Mesendoderm (in vitro differentiated cells): ENCODE measurements around the gene MCM8.

Experiments used
- DNase-seq: peaks from one replicate; pipeline ENCODE4 v3.0.0; 2013
- H2AK5ac ChIP-seq: 2 replicates; pipeline ENCODE4 v1.6.1; 2013; ENCODE audit warnings: low read length, inconsistent platforms
- H2BK120ac ChIP-seq: 2 replicates; pipeline ENCODE4 v1.6.1; 2013; ENCODE audit warnings: low read depth, mild to moderate bottlenecking, low read length, moderate library complexity, mixed read lengths
- H2BK15ac ChIP-seq: replicated peaks from 2 replicates; pipeline ENCODE4 v1.6.1; 2013; ENCODE audit warnings: low read depth, mild to moderate bottlenecking, moderate library complexity
- H2BK5ac ChIP-seq: 2 replicates; pipeline ENCODE4 v1.6.1; 2013; ENCODE audit warnings: low read length, inconsistent platforms
- H3K18ac ChIP-seq: 2 replicates; pipeline ENCODE4 v1.6.1; 2013; ENCODE audit warnings: mild to moderate bottlenecking, low read length, mixed read lengths
- H3K23ac ChIP-seq: one replicate; pipeline ENCODE4 v1.6.1; 2013; ENCODE audit warnings: low read length
- H3K27ac ChIP-seq: 2 replicates; pipeline ENCODE4 v1.5.1; 2013; ENCODE audit warnings: low read depth, mild to moderate bottlenecking, inconsistent platforms, low read length, moderate library complexity
- H3K27me3 ChIP-seq: 2 replicates; pipeline ENCODE4 v1.6.1; 2013; ENCODE audit warnings: low read length, control low read depth, mild to moderate bottlenecking, inconsistent platforms; ENCODE audit not compliant: insufficient read depth, poor library complexity
- H3K36me3 ChIP-seq: 2 replicates; pipeline ENCODE4 v1.6.1; 2013; ENCODE audit warnings: low read length, inconsistent platforms; ENCODE audit not compliant: control insufficient read depth, insufficient read depth
- H3K4ac ChIP-seq: one replicate; pipeline ENCODE4 v1.6.1; 2013; ENCODE audit warnings: low read depth, mild to moderate bottlenecking, low read length, moderate library complexity
- H3K4me1 ChIP-seq: 2 replicates; pipeline ENCODE4 v1.6.1; 2013; ENCODE audit warnings: low read depth, low read length, inconsistent platforms; ENCODE audit not compliant: control insufficient read depth
- H3K4me2 ChIP-seq: 2 replicates; pipeline ENCODE4 v1.6.1; 2013; ENCODE audit warnings: low read length
- H3K4me3 ChIP-seq: 2 replicates; pipeline ENCODE4 v1.5.1; 2013; ENCODE audit warnings: mild to moderate bottlenecking, low read length
- H3K56ac ChIP-seq: one replicate; pipeline ENCODE4 v1.6.1; 2013; ENCODE audit warnings: low read length
- H3K79me1 ChIP-seq: 2 replicates; pipeline ENCODE4 v1.6.1; 2013; ENCODE audit warnings: low read length, inconsistent platforms
- H3K79me2 ChIP-seq: 2 replicates; pipeline ENCODE4 v1.6.1; 2013; ENCODE audit warnings: mild to moderate bottlenecking, low read length; ENCODE audit not compliant: control insufficient read depth, insufficient read depth
- H3K9ac ChIP-seq: 2 replicates; pipeline ENCODE4 v1.6.1; 2013; ENCODE audit warnings: low read length, inconsistent platforms
- H4K5ac ChIP-seq: one replicate; pipeline ENCODE4 v1.6.1; 2013; ENCODE audit warnings: low read length
- H4K8ac ChIP-seq: one replicate; pipeline ENCODE4 v1.6.1; 2013; ENCODE audit warnings: low read depth, mild to moderate bottlenecking, control low read depth, low read length, moderate library complexity
- WGBS: extraction: QIAGEN DNeasy Blood & Tissue Kit; methylation state at CpG from one replicate; pipeline ENCODE4 v1.1.7; 2013; ENCODE audit warnings: low lambda C conversion rate, missing lambda C conversion rate; ENCODE audit not compliant: insufficient coverage; ENCODE audit errors: extremely low coverage; 5-methylcytosine and 5-hydroxymethylcytosine counted together

The MCM8 gene

GRCh38 chr20:6007094-6007528 is 56.7 kb downstream of the MCM8 start:
- H3K79me2 ChIP-seq, result peaks cover 16% of the 10 kb centered on the region
- no CpG with 5 or more reads among the region's 4 CpGs for WGBS
- no peak overlapping the region for H3K4ac ChIP-seq
- no peak overlapping the region for H2BK120ac ChIP-seq
- no peak overlapping the region for H3K23ac ChIP-seq
- no peak overlapping the region for H4K8ac ChIP-seq
- peak overlapping the region; percentile 75 for H3K4me2 ChIP-seq
- H3K36me3 ChIP-seq, result peaks cover 1% of the 10 kb centered on the region
- H2BK5ac ChIP-seq, result no peak overlapping the region
- peak overlapping the region; percentile 28 for H3K56ac ChIP-seq
- H3K9ac ChIP-seq, result peak overlapping the region; percentile 35
- no peaks in the 10 kb centered on the region for H3K4me1 ChIP-seq
- peaks cover under 1% of the 10 kb centered on the region for H3K79me1 ChIP-seq
- H4K5ac ChIP-seq, result no peak overlapping the region
- H2AK5ac ChIP-seq, result no peak overlapping the region
- peak; percentile 26 for DNase-seq
- no peak overlapping the region for H3K27ac ChIP-seq
- no peak overlapping the region for H2BK15ac ChIP-seq
- no peak overlapping the region for H3K18ac ChIP-seq
- H3K4me3 ChIP-seq, result peak overlapping the region; percentile 7
- H3K27me3 ChIP-seq, result no peaks in the 10 kb centered on the region

GRCh38 chr20:6007529-6008103 is 57.2 kb downstream of the MCM8 start:
- Histone ChIP-seq H4K8ac (no peak overlapping the region), H3K27ac (no peak overlapping the region), H3K4me2 (peak overlapping the region; percentile 1), H3K23ac (no peak overlapping the region), H2BK120ac (no peak overlapping the region), H3K79me1 (peaks cover 2% of the 10 kb centered on the region), H3K9ac (peak overlapping the region; percentile 31), H3K79me2 (peaks cover 16% of the 10 kb centered on the region), H3K4me1 (no peaks in the 10 kb centered on the region), H3K36me3 (peaks cover 2% of the 10 kb centered on the region), H3K27me3 (no peaks in the 10 kb centered on the region), H2BK5ac (no peak overlapping the region), H4K5ac (no peak overlapping the region), H2BK15ac (no peak overlapping the region), H3K56ac (no peak overlapping the region), H2AK5ac (no peak overlapping the region), H3K18ac (no peak overlapping the region), H3K4ac (no peak overlapping the region), H3K4me3 (no peak overlapping the region)
- no peak for DNase-seq
- WGBS, result no CpG with 5 or more reads among the region's 3 CpGs

- Histone ChIP-seq H3K4me2 (no peak overlapping the region), H2AK5ac (no peak overlapping the region), H3K36me3 (peaks cover 2% of the 10 kb centered on the region), H2BK5ac (no peak overlapping the region), H3K18ac (no peak overlapping the region), H3K79me1 (peaks cover 4% of the 10 kb centered on the region), H3K27me3 (no peaks in the 10 kb centered on the region), H4K5ac (no peak overlapping the region), H3K56ac (peak overlapping the region; percentile 39), H2BK120ac (no peak overlapping the region), H3K23ac (no peak overlapping the region), H3K9ac (peak overlapping the region; percentile 7), H3K4ac (no peak overlapping the region), H3K4me1 (no peaks in the 10 kb centered on the region), H3K27ac (no peak overlapping the region), H3K4me3 (no peak overlapping the region), H3K79me2 (peaks cover 16% of the 10 kb centered on the region), H2BK15ac (no peak overlapping the region), H4K8ac (no peak overlapping the region)
- no CpG with 5 or more reads among the region's 5 CpGs for WGBS
- DNase-seq, result no peak
Observed at GRCh38 chr20:6008254-6008653, 57.8 kb downstream of the MCM8 start.

- Histone ChIP-seq H3K4me2 (no peak overlapping the region), H3K9ac (no peak overlapping the region), H3K27ac (no peak overlapping the region), H2AK5ac (no peak overlapping the region), H3K4ac (no peak overlapping the region), H3K4me1 (no peaks in the 10 kb centered on the region), H3K27me3 (no peaks in the 10 kb centered on the region), H2BK5ac (no peak overlapping the region), H3K23ac (no peak overlapping the region), H3K18ac (no peak overlapping the region), H3K79me1 (peaks cover 4% of the 10 kb centered on the region), H4K5ac (no peak overlapping the region), H2BK120ac (no peak overlapping the region), H3K56ac (no peak overlapping the region), H3K79me2 (peaks cover 8% of the 10 kb centered on the region), H4K8ac (no peak overlapping the region), H3K36me3 (peaks cover 4% of the 10 kb centered on the region), H3K4me3 (no peak overlapping the region), H2BK15ac (no peak overlapping the region)
- no peak for DNase-seq
- WGBS, result no CpG with 5 or more reads among the region's 5 CpGs
Observed at GRCh38 chr20:6012179-6012578, 61.7 kb downstream of the MCM8 start.

GRCh38 chr20:6014017-6014416 is 63.6 kb downstream of the MCM8 start:
- no peak overlapping the region for H2BK5ac ChIP-seq
- peaks cover 4% of the 10 kb centered on the region for H3K79me1 ChIP-seq
- H3K4me2 ChIP-seq, result no peak overlapping the region
- H3K4me3 ChIP-seq, result no peak overlapping the region
- H2BK15ac ChIP-seq, result no peak overlapping the region
- no peak overlapping the region for H4K5ac ChIP-seq
- no peak overlapping the region for H3K18ac ChIP-seq
- H3K79me2 ChIP-seq, result no peaks in the 10 kb centered on the region
- no peaks in the 10 kb centered on the region for H3K27me3 ChIP-seq
- no peak overlapping the region for H4K8ac ChIP-seq
- H3K27ac ChIP-seq, result no peak overlapping the region
- no peak overlapping the region for H2BK120ac ChIP-seq
- H3K56ac ChIP-seq, result no peak overlapping the region
- H3K4me1 ChIP-seq, result no peaks in the 10 kb centered on the region
- DNase-seq, result no peak
- no peak overlapping the region for H2AK5ac ChIP-seq
- peaks cover 4% of the 10 kb centered on the region for H3K36me3 ChIP-seq
- no CpG with 5 or more reads among the region's 3 CpGs for WGBS
- no peak overlapping the region for H3K9ac ChIP-seq
- no peak overlapping the region for H3K23ac ChIP-seq
- H3K4ac ChIP-seq, result no peak overlapping the region

- Histone ChIP-seq H3K4me2 (no peak overlapping the region), H3K36me3 (peaks cover 4% of the 10 kb centered on the region), H4K5ac (no peak overlapping the region), H3K23ac (no peak overlapping the region), H3K27ac (no peak overlapping the region), H2AK5ac (no peak overlapping the region), H3K4me1 (no peaks in the 10 kb centered on the region), H3K4me3 (no peak overlapping the region), H3K79me2 (no peaks in the 10 kb centered on the region), H3K4ac (no peak overlapping the region), H2BK120ac (no peak overlapping the region), H2BK15ac (no peak overlapping the region), H2BK5ac (no peak overlapping the region), H3K27me3 (no peaks in the 10 kb centered on the region), H3K56ac (no peak overlapping the region), H4K8ac (no peak overlapping the region), H3K79me1 (peaks cover 4% of the 10 kb centered on the region), H3K9ac (no peak overlapping the region), H3K18ac (no peak overlapping the region)
- no peak for DNase-seq
- no CpG with 5 or more reads among the region's 4 CpGs for WGBS
Observed at GRCh38 chr20:6014957-6015356, 64.5 kb downstream of the MCM8 start.
